ENCODE results near the gene BCLAF1. TPM values are rescaled to one million over a fixed set of nuclear protein-coding genes. Genes with fewer than 3 reads are reported as not detected.

The BCLAF1 gene
- total RNA-seq, 1 donor from 2014 or later: 53.2 TPM

DNA sequence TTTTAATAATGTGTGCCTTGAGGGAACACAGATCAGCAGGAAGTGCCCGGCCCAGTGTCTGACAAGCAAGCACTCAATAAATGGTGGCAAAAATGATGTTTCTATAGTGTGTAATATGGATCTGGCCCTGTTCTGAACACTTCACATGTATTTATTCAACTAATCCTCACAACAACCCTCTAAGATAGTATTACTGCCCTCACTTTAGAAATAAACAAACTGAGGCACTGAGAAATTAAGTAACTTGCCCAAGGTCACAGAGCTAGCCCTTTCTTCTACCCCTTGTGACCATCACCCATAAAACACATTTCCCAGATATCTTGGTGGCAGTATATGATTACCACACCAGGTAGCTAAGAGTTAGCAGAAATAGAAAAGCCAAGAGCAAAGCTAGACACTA, 26.7 kb downstream of the BCLAF1 start:
- H3K4me3 ChIP-seq: no peak overlapping the region
- no peaks in the 10 kb centered on the region for H3K9me3 ChIP-seq (replicated peaks)
- peaks cover 92% of the 10 kb centered on the region for H3K36me3 ChIP-seq
- H3K4me1 ChIP-seq: peaks cover 10% of the 10 kb centered on the region
- no peak for DNase-seq
- intact Hi-C loops (cut with micrococcal nuclease): no loop called here
- no peak overlapping the region for H3K27ac ChIP-seq (replicated peaks)
- no peak for TF ChIP-seq CTCF (IDR thresholded peaks at IDR 0.05; ENCODE audit: borderline replicate concordance)
- no peaks in the 10 kb centered on the region for H3K27me3 ChIP-seq (ENCODE audit: low read depth)

GRCh38 chr6:136254851-136255466, 34.7 kb downstream of the BCLAF1 start:
- no peak overlapping the region for H3K27ac ChIP-seq (replicated peaks)
- TF ChIP-seq CTCF (IDR thresholded peaks at IDR 0.05; ENCODE audit: borderline replicate concordance): no peak
- no peak for DNase-seq
- no peaks in the 10 kb centered on the region for H3K27me3 ChIP-seq (ENCODE audit: low read depth)
- H3K36me3 ChIP-seq: peaks cover 30% of the 10 kb centered on the region
- H3K4me3 ChIP-seq: no peak overlapping the region
- intact Hi-C loops (cut with micrococcal nuclease): no loop called here
- peaks cover 13% of the 10 kb centered on the region for H3K4me1 ChIP-seq
- no peaks in the 10 kb centered on the region for H3K9me3 ChIP-seq (replicated peaks)

- DNase-seq: no peak
- intact Hi-C loops (cut with micrococcal nuclease): no loop called here
- no peaks in the 10 kb centered on the region for H3K27me3 ChIP-seq (ENCODE audit: low read depth)
- no peak overlapping the region for H3K4me3 ChIP-seq
- H3K36me3 ChIP-seq: peaks cover 18% of the 10 kb centered on the region
- H3K9me3 ChIP-seq (replicated peaks): no peaks in the 10 kb centered on the region
- no peak overlapping the region for H3K27ac ChIP-seq (replicated peaks)
- peaks cover 20% of the 10 kb centered on the region for H3K4me1 ChIP-seq
- TF ChIP-seq CTCF (IDR thresholded peaks at IDR 0.05; ENCODE audit: borderline replicate concordance): no peak
Measured at GRCh38 chr6:136253734-136254133, 35.9 kb downstream of the BCLAF1 start.

GRCh38 chr6:136252441-136252840, 37.2 kb downstream of the BCLAF1 start:
- no peak for TF ChIP-seq CTCF (IDR thresholded peaks at IDR 0.05; ENCODE audit: borderline replicate concordance)
- Histone ChIP-seq H3K27ac (replicated peaks) (no peak overlapping the region), H3K36me3 (peaks cover 5% of the 10 kb centered on the region), H3K4me1 (peaks cover 20% of the 10 kb centered on the region), H3K27me3 (ENCODE audit: low read depth) (no peaks in the 10 kb centered on the region), H3K4me3 (no peak overlapping the region), H3K9me3 (replicated peaks) (no peaks in the 10 kb centered on the region)
- intact Hi-C loops (cut with micrococcal nuclease): no loop called here
- no peak for DNase-seq

GRCh38 chr6:136251394-136251793, 38.3 kb downstream of the BCLAF1 start:
- H3K36me3 ChIP-seq: peaks cover 5% of the 10 kb centered on the region
- no peak overlapping the region for H3K27ac ChIP-seq (replicated peaks)
- no peak for TF ChIP-seq CTCF (IDR thresholded peaks at IDR 0.05; ENCODE audit: borderline replicate concordance)
- H3K4me3 ChIP-seq: peak overlapping the region; percentile 74
- intact Hi-C loops (cut with micrococcal nuclease): no loop called here
- H3K27me3 ChIP-seq (ENCODE audit: low read depth): no peaks in the 10 kb centered on the region
- H3K9me3 ChIP-seq (replicated peaks): no peaks in the 10 kb centered on the region
- H3K4me1 ChIP-seq: peaks cover 20% of the 10 kb centered on the region
- DNase-seq: no peak
